ENCODE data around the gene RNU6-9.

GRCh38 chr19:896434-896833, 3.1 kb downstream of the RNU6-9 start:
- TF ChIP-seq, protein P1, sequence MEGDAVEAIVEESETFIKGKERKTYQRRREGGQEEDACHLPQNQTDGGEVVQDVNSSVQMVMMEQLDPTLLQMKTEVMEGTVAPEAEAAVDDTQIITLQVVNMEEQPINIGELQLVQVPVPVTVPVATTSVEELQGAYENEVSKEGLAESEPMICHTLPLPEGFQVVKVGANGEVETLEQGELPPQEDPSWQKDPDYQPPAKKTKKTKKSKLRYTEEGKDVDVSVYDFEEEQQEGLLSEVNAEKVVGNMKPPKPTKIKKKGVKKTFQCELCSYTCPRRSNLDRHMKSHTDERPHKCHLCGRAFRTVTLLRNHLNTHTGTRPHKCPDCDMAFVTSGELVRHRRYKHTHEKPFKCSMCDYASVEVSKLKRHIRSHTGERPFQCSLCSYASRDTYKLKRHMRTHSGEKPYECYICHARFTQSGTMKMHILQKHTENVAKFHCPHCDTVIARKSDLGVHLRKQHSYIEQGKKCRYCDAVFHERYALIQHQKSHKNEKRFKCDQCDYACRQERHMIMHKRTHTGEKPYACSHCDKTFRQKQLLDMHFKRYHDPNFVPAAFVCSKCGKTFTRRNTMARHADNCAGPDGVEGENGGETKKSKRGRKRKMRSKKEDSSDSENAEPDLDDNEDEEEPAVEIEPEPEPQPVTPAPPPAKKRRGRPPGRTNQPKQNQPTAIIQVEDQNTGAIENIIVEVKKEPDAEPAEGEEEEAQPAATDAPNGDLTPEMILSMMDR (conservative IDR thresholded peaks at IDR 0.05), result no peak
- TF ChIP-seq EZH2 (IDR thresholded peaks at IDR 0.05; ENCODE audit: low read depth), result no peak
